Lung (tissue), 12 donors: ENCODE data around the gene LRRC66. TPM values are rescaled to one million over a fixed set of nuclear protein-coding genes. Genes with fewer than 3 reads are reported as not detected.

ENCODE experiments used
- ATAC-seq: fragments of 200-7000 bp; cut with Tn5 transposase; one replicate; pipeline ENCODE4 v1.9.1; 2020; ENCODE audit warnings: moderate number of reproducible peaks; ENCODE audit not compliant: insufficient read depth, low FRiP score
- DNase-seq, 3 donors: peaks; one replicate each; pipeline ENCODE4 v3.0.0-alpha.2; 2013 to 2017
- H3K27ac ChIP-seq, 2 donors: one replicate each; pipeline ENCODE4 v1.5.1; 2013; ENCODE audit warnings: mild to moderate bottlenecking in 2 of 2, moderate library complexity in 2 of 2, control low read depth in 1 of 2, inconsistent platforms in 1 of 2, low read depth in 1 of 2, low read length in 1 of 2
- H3K27me3 ChIP-seq, 3 donors: one replicate each; pipeline ENCODE4 v1.5.1; 2013; ENCODE audit warnings: low read length in 2 of 3; ENCODE audit not compliant: control insufficient read depth in 3 of 3, insufficient read depth in 3 of 3
- H3K36me3 ChIP-seq, 4 donors: one replicate each; pipeline ENCODE4 v1.5.1; 2013; ENCODE audit warnings: low read length in 4 of 4, mild to moderate bottlenecking in 1 of 4, moderate library complexity in 1 of 4; ENCODE audit not compliant: control insufficient read depth in 4 of 4, insufficient read depth in 4 of 4
- H3K4me1 ChIP-seq, 5 donors: one replicate each; pipeline ENCODE4 v1.5.1; 2013; ENCODE audit warnings: low read length in 5 of 5, mild to moderate bottlenecking in 2 of 5, moderate library complexity in 1 of 5; ENCODE audit not compliant: control insufficient read depth in 5 of 5, insufficient read depth in 5 of 5
- H3K4me3 ChIP-seq: one replicate; pipeline ENCODE4 v1.5.1; 2013; ENCODE audit warnings: mild to moderate bottlenecking, control low read depth, moderate library complexity
- H3K9ac ChIP-seq, 2 donors: one replicate each; pipeline ENCODE4 v1.5.1; 2013; ENCODE audit warnings: low read length in 2 of 2, control low read depth in 1 of 2; ENCODE audit not compliant: insufficient read depth in 1 of 2
- H3K9me3 ChIP-seq, 4 donors: one replicate each; pipeline ENCODE4 v1.5.1; 2013; ENCODE audit warnings: low read length in 3 of 4, mild to moderate bottlenecking in 1 of 4, moderate library complexity in 1 of 4; ENCODE audit not compliant: control insufficient read depth in 4 of 4, insufficient read depth in 3 of 4
- WGBS, 2 donors: extraction: QIAGEN DNeasy Blood & Tissue Kit; methylation state at CpG; one replicate each; pipeline ENCODE4 v1.1.7; 2013; 5-methylcytosine and 5-hydroxymethylcytosine counted together
- polyA plus RNA-seq, 2 donors: library from polyadenylated mRNA; stranded (reverse); fragments of 200-250 nt; gene quantifications; one replicate each; pipeline ENCODE4 v1.2.1, GENCODE V29; 2013
- total RNA-seq, 2 donors: library from RNA; depleted of rRNA in 1 of 2; stranded (reverse); fragments of >200 nt in 1 of 2; gene quantifications; one replicate each; pipeline ENCODE4 v1.2.1, GENCODE V29; 2014 to 2021
- TF ChIP-seq, protein P1 (sequence below): IDR thresholded peaks from 2 replicates; pipeline ENCODE4 v1.5.1; 2012; ENCODE audit warnings: mild to moderate bottlenecking; ENCODE audit errors: control extremely low read depth, extremely low read depth
- donor health status: control.
- donor health status: control.
- donor health status: Bipolar disorder and iron deficiency.
- donor health status: healthy.
- donor health status: DM: yes; HTN: yes; CAD: no.

LRRC66 gene
- total and polyA plus RNA-seq, 4 donors: 0.05 to 0.28 (median 0.12) TPM

DNA sequence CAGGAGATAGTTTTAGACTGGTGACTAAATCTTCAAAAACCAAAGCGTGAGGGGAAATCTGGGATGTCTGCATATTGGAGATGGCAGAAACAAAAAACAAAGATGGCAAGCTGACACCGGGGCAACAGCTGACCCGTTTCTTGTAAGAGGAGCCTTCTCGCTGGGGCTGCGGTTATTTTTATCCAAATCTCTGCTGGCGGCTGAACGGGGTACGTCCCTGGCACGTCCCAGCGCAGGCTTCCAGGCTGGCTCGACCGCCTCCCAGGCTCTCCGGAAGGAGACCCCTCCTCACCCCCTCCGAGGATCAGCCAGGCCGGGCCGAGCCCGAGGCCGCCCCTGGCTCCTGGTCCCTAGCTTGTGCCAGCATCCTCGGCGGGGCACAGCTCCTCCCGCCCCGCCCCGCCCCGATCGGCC is 17.5 kb upstream of the LRRC66 start:
- WGBS, 2 donors: 2 to 3% methylated on average over 18 to 25 of the region's 25 CpGs
- Histone ChIP-seq H3K27ac (peak overlapping the region; percentile 47 to 84), H3K36me3 (peaks cover 0 to under 1% (median 0%) of the 10 kb centered on the region in 4 donors), H3K4me3 (peak overlapping the region; percentile 95), H3K9me3 (no peaks in the 10 kb centered on the region), H3K4me1 (peaks cover 3 to 18% (median 15%) of the 10 kb centered on the region in 5 donors), H3K27me3 (peaks cover 0 to 7% (median 3%) of the 10 kb centered on the region in 3 donors), H3K9ac (peak overlapping the region in 1 of 2 donors; percentile 65)
- ATAC-seq (peak; percentile 56), DNase-seq (peak; percentile 69 to 75 (median 74))
- TF ChIP-seq, protein P1, sequence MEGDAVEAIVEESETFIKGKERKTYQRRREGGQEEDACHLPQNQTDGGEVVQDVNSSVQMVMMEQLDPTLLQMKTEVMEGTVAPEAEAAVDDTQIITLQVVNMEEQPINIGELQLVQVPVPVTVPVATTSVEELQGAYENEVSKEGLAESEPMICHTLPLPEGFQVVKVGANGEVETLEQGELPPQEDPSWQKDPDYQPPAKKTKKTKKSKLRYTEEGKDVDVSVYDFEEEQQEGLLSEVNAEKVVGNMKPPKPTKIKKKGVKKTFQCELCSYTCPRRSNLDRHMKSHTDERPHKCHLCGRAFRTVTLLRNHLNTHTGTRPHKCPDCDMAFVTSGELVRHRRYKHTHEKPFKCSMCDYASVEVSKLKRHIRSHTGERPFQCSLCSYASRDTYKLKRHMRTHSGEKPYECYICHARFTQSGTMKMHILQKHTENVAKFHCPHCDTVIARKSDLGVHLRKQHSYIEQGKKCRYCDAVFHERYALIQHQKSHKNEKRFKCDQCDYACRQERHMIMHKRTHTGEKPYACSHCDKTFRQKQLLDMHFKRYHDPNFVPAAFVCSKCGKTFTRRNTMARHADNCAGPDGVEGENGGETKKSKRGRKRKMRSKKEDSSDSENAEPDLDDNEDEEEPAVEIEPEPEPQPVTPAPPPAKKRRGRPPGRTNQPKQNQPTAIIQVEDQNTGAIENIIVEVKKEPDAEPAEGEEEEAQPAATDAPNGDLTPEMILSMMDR: no peak

DNA sequence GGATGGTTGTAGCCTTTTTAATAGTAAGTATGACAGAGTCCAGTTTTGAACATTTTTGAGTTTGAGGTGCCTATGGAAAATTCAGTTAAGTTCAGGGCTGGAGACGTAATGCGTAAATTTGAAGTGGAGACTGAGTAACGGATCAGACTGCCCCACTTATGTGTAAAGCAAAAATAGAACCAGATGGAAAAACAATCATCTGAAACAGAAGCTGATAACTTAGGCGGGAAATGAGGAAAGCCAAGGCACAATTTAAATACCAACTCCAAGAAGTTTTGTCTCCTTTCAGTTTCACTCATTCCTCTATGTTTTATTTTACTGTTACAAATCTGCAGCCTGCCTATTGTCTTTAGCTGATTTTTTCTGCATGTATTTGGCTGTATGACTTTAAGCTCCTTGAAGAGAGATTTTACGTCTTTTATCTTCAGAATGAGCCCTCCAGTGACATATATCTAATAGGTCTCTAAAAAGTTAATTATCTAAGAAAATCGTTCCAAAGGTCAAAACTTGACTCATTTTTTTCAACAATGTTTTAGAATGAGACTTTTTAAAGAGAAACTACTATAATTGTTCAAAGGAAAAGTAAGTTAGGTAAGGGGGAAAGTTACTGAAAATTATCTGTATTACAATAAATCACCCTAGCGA is 16.8 kb upstream of the LRRC66 start:
- peaks cover 0 to 5% (median 0%) of the 10 kb centered on the region in 3 donors for H3K27me3 ChIP-seq
- H3K4me1 ChIP-seq: peaks cover 3 to 18% (median 15%) of the 10 kb centered on the region in 5 donors
- H3K27ac ChIP-seq: peak overlapping the region in 1 of 2 donors; percentile 84
- TF ChIP-seq, protein P1: no peak
- no peak overlapping the region for H3K4me3 ChIP-seq
- H3K36me3 ChIP-seq: peaks cover 0 to 3% (median 0%) of the 10 kb centered on the region in 4 donors
- DNase-seq (peak in 2 of 3 donors; percentile 73 to 78), ATAC-seq (no peak)
- WGBS, 2 donors: 57 to 69% methylated on average over 7 of the region's 7 CpGs
- no peaks in the 10 kb centered on the region for H3K9me3 ChIP-seq
- peak overlapping the region in 1 of 2 donors; percentile 65 for H3K9ac ChIP-seq

DNA sequence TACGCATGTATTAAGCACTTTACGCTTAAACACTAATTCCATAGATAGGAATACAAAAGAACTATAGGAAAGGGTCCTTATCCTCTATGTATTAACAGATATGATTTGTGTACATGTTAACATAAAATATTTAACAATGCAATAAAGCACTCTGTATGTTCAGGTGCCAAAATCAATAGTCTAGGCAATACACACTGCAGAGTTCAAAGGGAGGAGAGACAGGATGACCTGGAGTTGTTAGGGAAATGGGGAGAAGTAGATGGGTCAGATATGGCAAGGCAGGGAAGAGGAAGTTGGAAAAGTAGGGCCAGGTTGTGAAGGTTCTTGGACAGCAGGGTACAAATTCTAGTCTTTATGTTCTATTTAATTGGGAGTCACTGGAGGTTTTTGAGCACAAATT is 15.0 kb upstream of the LRRC66 start:
- Histone ChIP-seq H3K27me3 (no peaks in the 10 kb centered on the region), H3K9ac (no peak overlapping the region), H3K36me3 (peaks cover 0 to 10% (median 0%) of the 10 kb centered on the region in 4 donors), H3K4me3 (no peak overlapping the region), H3K4me1 (peaks cover 3 to 18% (median 15%) of the 10 kb centered on the region in 5 donors), H3K9me3 (no peaks in the 10 kb centered on the region), H3K27ac (no peak overlapping the region)
- TF ChIP-seq, protein P1: no peak
- 93 to 98% methylated on average over 2 of the region's 2 CpGs for WGBS, 2 donors
- ATAC-seq (no peak), DNase-seq (no peak)
